ENCODE data around the gene EML3. TPM values are rescaled to one million over a fixed set of nuclear protein-coding genes. Genes with fewer than 3 reads are reported as not detected.

The EML3 gene
- total and polyA plus RNA-seq, 2 of the 13 experiments (the other 11 are each of a cell fraction or from before 2014, with no cell fraction given), result 10.6 to 12.3 TPM

GRCh38 chr11:62612366-62613290 is at the start of gene EML3, which contains the start of gene ROM1 (continued):
- no peak for TF ChIP-seq KLF9 (CRISPR knock-in tag; IDR thresholded peaks at IDR 0.05; ENCODE audit: low read depth)
- TF ChIP-seq ZNF687 (CRISPR knock-in tag; IDR thresholded peaks at IDR 0.05), result peak; percentile 22; the same call in 1 of the 2 replicates
- TF ChIP-seq GABPB1 (CRISPR knock-in tag; IDR thresholded peaks at IDR 0.05), result peak; percentile 67; the same call in 1 of the 2 replicates
- TF ChIP-seq MBD4 (IDR thresholded peaks at IDR 0.05; ENCODE audit: borderline replicate concordance, low read length), result no peak
- no peak for TF ChIP-seq SATB2 (CRISPR knock-in tag; IDR thresholded peaks at IDR 0.05)
- no peak for TF ChIP-seq ZNF766 (CRISPR knock-in tag; IDR thresholded peaks at IDR 0.05; ENCODE audit: borderline replicate concordance)
- TF ChIP-seq NFIB (CRISPR knock-in tag; IDR thresholded peaks at IDR 0.05; ENCODE audit: borderline replicate concordance), result no peak
- no peak for TF ChIP-seq NR1H2 (CRISPR knock-in tag; IDR thresholded peaks at IDR 0.05; ENCODE audit: borderline replicate concordance, low read depth)
- no peak for TF ChIP-seq NONO (IDR thresholded peaks at IDR 0.05)
- TF ChIP-seq NONO (CRISPR knock-in tag; conservative IDR thresholded peaks at IDR 0.05), result no peak
- no peak for TF ChIP-seq ZNF33B (CRISPR knock-in tag; IDR thresholded peaks at IDR 0.05)
- 0 out of 2 replicates have a peak, but pooled peaks have one; percentile 8 for TF ChIP-seq ZNF331 (CRISPR knock-in tag; IDR thresholded peaks at IDR 0.05)
- no peak for TF ChIP-seq RARA (CRISPR knock-in tag; IDR thresholded peaks at IDR 0.05)
- no peak for TF ChIP-seq ZFP36 (IDR thresholded peaks at IDR 0.05; ENCODE audit: borderline replicate concordance, low read depth, low read length, partially characterized antibody)
- TF ChIP-seq ZBTB46 (CRISPR knock-in tag; IDR thresholded peaks at IDR 0.05; ENCODE audit: borderline replicate concordance), result no peak
- no peak for TF ChIP-seq MXD3 (CRISPR knock-in tag; IDR thresholded peaks at IDR 0.05)
- no peak for TF ChIP-seq ZNF501 (CRISPR knock-in tag; IDR thresholded peaks at IDR 0.05)
- no peak for TF ChIP-seq SNAPC4 (CRISPR knock-in tag; IDR thresholded peaks at IDR 0.05)

All from HepG2 (cell line).